Measurements from ENCODE around the gene WIPI1. TPM values are rescaled to one million over a fixed set of nuclear protein-coding genes. Genes with fewer than 3 reads are reported as not detected.

The WIPI1 gene
- total and polyA plus RNA-seq, 9 of the 15 experiments (the other 6 are each of a cell fraction or from before 2014, with no cell fraction given): 3.7 to 23.5 (median 11.8) TPM

DNA sequence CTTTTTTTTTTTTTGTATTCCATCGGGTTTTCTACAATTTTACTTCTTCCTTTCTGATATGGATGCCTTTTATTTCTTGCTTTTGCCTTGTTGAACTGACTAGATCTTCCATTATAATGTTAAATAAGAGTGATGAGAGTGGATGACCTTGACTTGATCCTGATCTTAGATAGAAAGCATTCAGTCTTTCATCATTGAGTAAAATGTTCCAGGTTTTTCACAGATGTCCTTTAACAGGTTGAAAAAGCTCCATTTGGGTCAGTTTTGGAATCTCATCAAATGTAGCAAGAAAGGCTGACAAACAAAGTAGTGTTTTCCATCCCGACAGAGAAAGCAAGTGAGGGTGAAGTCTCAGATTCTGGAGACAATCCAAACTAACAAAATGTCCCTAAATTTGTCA is 27.2 kb upstream of the WIPI1 start (continued):
- TF ChIP-seq, protein P1, sequence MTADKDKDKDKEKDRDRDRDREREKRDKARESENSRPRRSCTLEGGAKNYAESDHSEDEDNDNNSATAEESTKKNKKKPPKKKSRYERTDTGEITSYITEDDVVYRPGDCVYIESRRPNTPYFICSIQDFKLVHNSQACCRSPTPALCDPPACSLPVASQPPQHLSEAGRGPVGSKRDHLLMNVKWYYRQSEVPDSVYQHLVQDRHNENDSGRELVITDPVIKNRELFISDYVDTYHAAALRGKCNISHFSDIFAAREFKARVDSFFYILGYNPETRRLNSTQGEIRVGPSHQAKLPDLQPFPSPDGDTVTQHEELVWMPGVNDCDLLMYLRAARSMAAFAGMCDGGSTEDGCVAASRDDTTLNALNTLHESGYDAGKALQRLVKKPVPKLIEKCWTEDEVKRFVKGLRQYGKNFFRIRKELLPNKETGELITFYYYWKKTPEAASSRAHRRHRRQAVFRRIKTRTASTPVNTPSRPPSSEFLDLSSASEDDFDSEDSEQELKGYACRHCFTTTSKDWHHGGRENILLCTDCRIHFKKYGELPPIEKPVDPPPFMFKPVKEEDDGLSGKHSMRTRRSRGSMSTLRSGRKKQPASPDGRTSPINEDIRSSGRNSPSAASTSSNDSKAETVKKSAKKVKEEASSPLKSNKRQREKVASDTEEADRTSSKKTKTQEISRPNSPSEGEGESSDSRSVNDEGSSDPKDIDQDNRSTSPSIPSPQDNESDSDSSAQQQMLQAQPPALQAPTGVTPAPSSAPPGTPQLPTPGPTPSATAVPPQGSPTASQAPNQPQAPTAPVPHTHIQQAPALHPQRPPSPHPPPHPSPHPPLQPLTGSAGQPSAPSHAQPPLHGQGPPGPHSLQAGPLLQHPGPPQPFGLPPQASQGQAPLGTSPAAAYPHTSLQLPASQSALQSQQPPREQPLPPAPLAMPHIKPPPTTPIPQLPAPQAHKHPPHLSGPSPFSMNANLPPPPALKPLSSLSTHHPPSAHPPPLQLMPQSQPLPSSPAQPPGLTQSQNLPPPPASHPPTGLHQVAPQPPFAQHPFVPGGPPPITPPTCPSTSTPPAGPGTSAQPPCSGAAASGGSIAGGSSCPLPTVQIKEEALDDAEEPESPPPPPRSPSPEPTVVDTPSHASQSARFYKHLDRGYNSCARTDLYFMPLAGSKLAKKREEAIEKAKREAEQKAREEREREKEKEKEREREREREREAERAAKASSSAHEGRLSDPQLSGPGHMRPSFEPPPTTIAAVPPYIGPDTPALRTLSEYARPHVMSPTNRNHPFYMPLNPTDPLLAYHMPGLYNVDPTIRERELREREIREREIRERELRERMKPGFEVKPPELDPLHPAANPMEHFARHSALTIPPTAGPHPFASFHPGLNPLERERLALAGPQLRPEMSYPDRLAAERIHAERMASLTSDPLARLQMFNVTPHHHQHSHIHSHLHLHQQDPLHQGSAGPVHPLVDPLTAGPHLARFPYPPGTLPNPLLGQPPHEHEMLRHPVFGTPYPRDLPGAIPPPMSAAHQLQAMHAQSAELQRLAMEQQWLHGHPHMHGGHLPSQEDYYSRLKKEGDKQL (CRISPR knock-in tag; IDR thresholded peaks at IDR 0.05; ENCODE audit: borderline replicate concordance): no peak
- TF ChIP-seq RFX1 (IDR thresholded peaks at IDR 0.05): no peak

DNA sequence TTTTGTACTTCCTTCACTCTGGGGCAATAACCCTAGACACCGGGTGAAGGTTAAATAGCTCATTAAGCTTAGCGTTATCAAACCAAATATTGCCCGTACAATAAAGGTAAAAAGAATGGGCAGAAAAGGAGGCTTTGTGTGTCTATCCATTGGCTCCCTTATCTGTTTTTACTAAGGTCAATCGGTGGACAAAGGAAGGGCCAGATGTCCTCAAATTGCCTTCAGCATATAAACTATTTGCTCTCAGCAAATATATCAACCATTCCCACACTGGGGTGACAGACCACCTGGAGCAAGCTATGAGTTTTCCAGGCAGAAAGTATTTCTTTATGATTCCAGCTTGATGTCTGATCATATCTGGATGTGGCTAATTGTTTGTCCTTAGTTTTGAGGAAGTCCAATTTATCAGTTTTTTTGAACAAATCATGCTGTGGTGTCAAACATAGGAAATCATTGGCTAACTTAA is 25.3 kb upstream of the WIPI1 start:
- no peaks in the 10 kb centered on the region for H3K36me3 ChIP-seq (ENCODE audit: control insufficient read depth, insufficient read depth, low read length)
- BruUV-seq (replicated peaks): no TSS peak
- H3K4me3 ChIP-seq: no peak overlapping the region
- CTCF ChIA-PET (ENCODE audit: low intra/inter-chr PET ratio): no interaction called here
- no peak overlapping the region for H3K4me2 ChIP-seq (ENCODE audit: insufficient read depth, low read length)
- FAIRE-seq (no peak), ATAC-seq (no peak), DNase-seq (ENCODE audit: extremely low read depth in 1 of 4, low spot score in 3 of 4) (no peak)
- WGBS (ENCODE audit: insufficient coverage, low coverage, missing lambda C conversion rate): 4% methylated on average over 4 of the region's 4 CpGs
- no peaks in the 10 kb centered on the region for H3K79me2 ChIP-seq (ENCODE audit: control insufficient read depth, insufficient read depth, low read length)
- H3K9ac ChIP-seq (ENCODE audit: insufficient read depth in 1 of 2, low read depth in 2 of 2, low read length in 2 of 2): no peak overlapping the region
- no peaks in the 10 kb centered on the region for H4K20me1 ChIP-seq (replicated peaks; ENCODE audit: control insufficient read depth, insufficient read depth, low read length)
- POLR2A ChIA-PET: no interaction called here
- no peak overlapping the region for H2AFZ ChIP-seq (ENCODE audit: low read depth, low read length)
- no peak overlapping the region for H3K27ac ChIP-seq (ENCODE audit: extremely low read depth, low read depth, low read length)
- in situ Hi-C loops (cut with MboI): no loop called here
- intact Hi-C loops (cut with micrococcal nuclease): no loop called here
- H3K4me1 ChIP-seq (replicated peaks in 1 of 2; ENCODE audit: control insufficient read depth in 2 of 2, insufficient read depth in 2 of 2, low read length in 2 of 2): 0 out of 5 replicates have a peak, but pooled peaks cover 0 to 3% of the 10 kb centered on the region in 2 experiments
- TF ChIP-seq, protein P2, sequence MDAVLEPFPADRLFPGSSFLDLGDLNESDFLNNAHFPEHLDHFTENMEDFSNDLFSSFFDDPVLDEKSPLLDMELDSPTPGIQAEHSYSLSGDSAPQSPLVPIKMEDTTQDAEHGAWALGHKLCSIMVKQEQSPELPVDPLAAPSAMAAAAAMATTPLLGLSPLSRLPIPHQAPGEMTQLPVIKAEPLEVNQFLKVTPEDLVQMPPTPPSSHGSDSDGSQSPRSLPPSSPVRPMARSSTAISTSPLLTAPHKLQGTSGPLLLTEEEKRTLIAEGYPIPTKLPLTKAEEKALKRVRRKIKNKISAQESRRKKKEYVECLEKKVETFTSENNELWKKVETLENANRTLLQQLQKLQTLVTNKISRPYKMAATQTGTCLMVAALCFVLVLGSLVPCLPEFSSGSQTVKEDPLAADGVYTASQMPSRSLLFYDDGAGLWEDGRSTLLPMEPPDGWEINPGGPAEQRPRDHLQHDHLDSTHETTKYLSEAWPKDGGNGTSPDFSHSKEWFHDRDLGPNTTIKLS (IDR thresholded peaks at IDR 0.05; ENCODE audit: borderline replicate concordance, low read depth): no peak
- TF ChIP-seq RBM25 (IDR thresholded peaks at IDR 0.05; ENCODE audit: low read depth, low read length, severe bottlenecking) (no peak), RCOR1 (IDR thresholded peaks at IDR 0.05; ENCODE audit: borderline replicate concordance in 1 of 2, low read depth in 2 of 2, low read length in 2 of 2) (no peak), DIDO1 (tag; IDR thresholded peaks at IDR 0.05; ENCODE audit: low read depth) (no peak), ZNF274 (IDR thresholded peaks at IDR 0.05; ENCODE audit: borderline replicate concordance, low read depth, low read length) (no peak), PHF20 (IDR thresholded peaks at IDR 0.05; ENCODE audit: partially characterized antibody) (no peak)
- TF ChIP-seq, protein P3, sequence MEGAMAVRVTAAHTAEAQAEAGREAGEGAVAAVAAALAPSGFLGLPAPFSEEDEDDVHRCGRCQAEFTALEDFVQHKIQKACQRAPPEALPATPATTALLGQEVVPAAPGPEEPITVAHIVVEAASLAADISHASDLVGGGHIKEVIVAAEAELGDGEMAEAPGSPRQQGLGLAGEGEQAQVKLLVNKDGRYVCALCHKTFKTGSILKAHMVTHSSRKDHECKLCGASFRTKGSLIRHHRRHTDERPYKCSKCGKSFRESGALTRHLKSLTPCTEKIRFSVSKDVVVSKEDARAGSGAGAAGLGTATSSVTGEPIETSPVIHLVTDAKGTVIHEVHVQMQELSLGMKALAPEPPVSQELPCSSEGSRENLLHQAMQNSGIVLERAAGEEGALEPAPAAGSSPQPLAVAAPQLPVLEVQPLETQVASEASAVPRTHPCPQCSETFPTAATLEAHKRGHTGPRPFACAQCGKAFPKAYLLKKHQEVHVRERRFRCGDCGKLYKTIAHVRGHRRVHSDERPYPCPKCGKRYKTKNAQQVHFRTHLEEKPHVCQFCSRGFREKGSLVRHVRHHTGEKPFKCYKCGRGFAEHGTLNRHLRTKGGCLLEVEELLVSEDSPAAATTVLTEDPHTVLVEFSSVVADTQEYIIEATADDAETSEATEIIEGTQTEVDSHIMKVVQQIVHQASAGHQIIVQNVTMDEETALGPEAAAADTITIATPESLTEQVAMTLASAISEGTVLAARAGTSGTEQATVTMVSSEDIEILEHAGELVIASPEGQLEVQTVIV (CRISPR knock-in tag; IDR thresholded peaks at IDR 0.05; ENCODE audit: borderline replicate concordance): no peak
- H3K27me3 ChIP-seq (ENCODE audit: control insufficient read depth in 2 of 2, insufficient read depth in 2 of 2, low read length in 2 of 2): peaks cover 26 to 32% of the 10 kb centered on the region in 2 experiments
- no peaks in the 10 kb centered on the region for H3K9me3 ChIP-seq (replicated peaks; ENCODE audit: control insufficient read depth, insufficient read depth, low read depth, low read length)
- no peaks in the 10 kb centered on the region for H3K9me1 ChIP-seq (ENCODE audit: control insufficient read depth, insufficient read depth, low read length)

All from K562 (cell line).